Transverse colon (tissue), 3 donors: ENCODE measurements around the gene MINDY2.
"Not testable (repeated sequence)": the region's sequence is repeated elsewhere in the genome, so short reads cannot be mapped to it uniquely, and the experiment has no call there.

Source experiments
- CTCF ChIP-seq, 5 experiments: fragments of 200-600 bp in 3 of 5; fragments of 450-650 bp in 2 of 5; sonication (generic) in 3 of 5; IDR thresholded peaks; 1 replicate in 2 of 5; 2 replicates in 3 of 5; pipeline ENCODE4 v1.5.1; 2016 to 2017; ENCODE audit warnings: antibody characterized with exemption in 5 of 5, inconsistent platforms in 3 of 5, mild to moderate bottlenecking in 2 of 5, moderate library complexity in 1 of 5
- EP300 ChIP-seq: sonication (generic); formaldehyde crosslinking; IDR thresholded peaks from one replicate; pipeline ENCODE4 v1.6.1; 2017; ENCODE audit warnings: antibody characterized with exemption, low read depth
- POLR2A ChIP-seq: fragments of 450-650 bp; IDR thresholded peaks from one replicate; pipeline ENCODE4 v1.6.1; 2016; ENCODE audit warnings: antibody characterized with exemption, mild to moderate bottlenecking, moderate library complexity

- TF ChIP-seq CTCF (IDR thresholded peaks at IDR 0.05); POLR2A; EP300: not testable (repeated sequence)
These were observed 62.8 kb downstream of the MINDY2 start for GRCh38 chr15:58833681-58834426.
